Peyer's patch (tissue), 4 donors: ENCODE data around the gene NHLRC2.

Experiments
- POLR2A ChIP-seq, 2 donors: fragments of 450-650 bp; IDR thresholded peaks; one replicate each; pipeline ENCODE4 v1.5.1; 2017; ENCODE audit warnings: antibody characterized with exemption in 2 of 2, mild to moderate bottlenecking in 2 of 2, moderate library complexity in 2 of 2
- TF ChIP-seq, protein P1 (sequence below), 6 experiments: fragments of 450-650 bp in 4 of 6; fragments of 200-600 bp in 2 of 6; sonication (generic) in 1 of 6; IDR thresholded peaks; one replicate each; pipeline ENCODE4 v1.5.1; 2017 to 2019; ENCODE audit warnings: antibody characterized with exemption in 6 of 6, mild to moderate bottlenecking in 3 of 6, moderate library complexity in 1 of 6

DNA sequence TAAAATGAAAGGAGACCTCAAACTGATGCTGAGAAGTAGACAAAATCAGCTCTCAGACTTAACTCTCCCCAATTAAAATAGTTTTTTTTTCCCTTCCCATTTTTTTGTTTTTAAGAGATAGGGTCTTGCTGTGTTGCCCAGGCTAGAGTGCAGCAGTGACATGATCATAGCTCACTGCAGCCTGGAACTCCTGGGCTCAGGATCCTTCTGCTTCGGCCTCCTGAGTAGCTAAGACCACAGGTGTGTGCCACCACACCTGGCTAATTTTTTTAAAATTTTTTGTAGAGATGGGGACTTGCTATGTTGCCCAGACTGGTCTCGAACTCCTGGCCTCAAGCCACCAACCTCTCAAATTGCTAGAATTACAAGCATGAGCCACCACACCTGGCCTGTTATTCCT is 61.1 kb downstream of the NHLRC2 start:
- TF ChIP-seq, protein P1, sequence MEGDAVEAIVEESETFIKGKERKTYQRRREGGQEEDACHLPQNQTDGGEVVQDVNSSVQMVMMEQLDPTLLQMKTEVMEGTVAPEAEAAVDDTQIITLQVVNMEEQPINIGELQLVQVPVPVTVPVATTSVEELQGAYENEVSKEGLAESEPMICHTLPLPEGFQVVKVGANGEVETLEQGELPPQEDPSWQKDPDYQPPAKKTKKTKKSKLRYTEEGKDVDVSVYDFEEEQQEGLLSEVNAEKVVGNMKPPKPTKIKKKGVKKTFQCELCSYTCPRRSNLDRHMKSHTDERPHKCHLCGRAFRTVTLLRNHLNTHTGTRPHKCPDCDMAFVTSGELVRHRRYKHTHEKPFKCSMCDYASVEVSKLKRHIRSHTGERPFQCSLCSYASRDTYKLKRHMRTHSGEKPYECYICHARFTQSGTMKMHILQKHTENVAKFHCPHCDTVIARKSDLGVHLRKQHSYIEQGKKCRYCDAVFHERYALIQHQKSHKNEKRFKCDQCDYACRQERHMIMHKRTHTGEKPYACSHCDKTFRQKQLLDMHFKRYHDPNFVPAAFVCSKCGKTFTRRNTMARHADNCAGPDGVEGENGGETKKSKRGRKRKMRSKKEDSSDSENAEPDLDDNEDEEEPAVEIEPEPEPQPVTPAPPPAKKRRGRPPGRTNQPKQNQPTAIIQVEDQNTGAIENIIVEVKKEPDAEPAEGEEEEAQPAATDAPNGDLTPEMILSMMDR (IDR thresholded peaks at IDR 0.05): no peak
- no peak for TF ChIP-seq POLR2A (IDR thresholded peaks at IDR 0.05)
